Stimulated activated CD4-positive, alpha-beta T cell treated with anti-CD3 and anti-CD28 coated beads, Interleukin-4, amount 100 ng/mL, for 24 hours (primary cell): Measurements from ENCODE around the gene FOXN1.

ENCODE experiments used
- DNase-seq: peaks from one replicate; pipeline ENCODE4 v3.0.0-alpha.2; 2020

The FOXN1 gene

GRCh38 chr17:28527859-28528258 is 21.7 kb downstream of the FOXN1 start:
- DNase-seq: no peak

GRCh38 chr17:28528327-28529012 is 22.3 kb downstream of the FOXN1 start:
- DNase-seq: no peak

GRCh38 chr17:28529013-28529400 is 22.9 kb downstream of the FOXN1 start:
- no peak for DNase-seq

DNA sequence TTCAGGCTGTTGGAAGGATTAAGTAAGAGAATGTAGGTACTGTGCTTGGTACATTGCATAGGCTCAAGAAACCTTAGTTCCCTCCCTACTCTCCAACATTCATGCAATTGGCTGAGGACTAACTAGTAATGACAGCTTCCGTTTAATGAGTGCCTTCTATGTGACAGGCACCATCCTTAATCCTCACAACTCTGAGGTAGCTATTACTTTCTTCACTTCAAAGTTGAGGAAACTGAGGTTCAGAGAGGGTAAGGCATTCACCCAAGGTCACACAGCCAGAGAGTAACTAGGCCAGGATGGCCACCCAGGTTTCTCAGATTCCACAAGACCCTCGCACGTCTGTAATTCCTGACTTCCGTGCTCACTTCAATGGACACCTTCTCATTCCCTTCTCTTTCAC is 24.1 kb downstream of the FOXN1 start:
- DNase-seq: no peak

DNA sequence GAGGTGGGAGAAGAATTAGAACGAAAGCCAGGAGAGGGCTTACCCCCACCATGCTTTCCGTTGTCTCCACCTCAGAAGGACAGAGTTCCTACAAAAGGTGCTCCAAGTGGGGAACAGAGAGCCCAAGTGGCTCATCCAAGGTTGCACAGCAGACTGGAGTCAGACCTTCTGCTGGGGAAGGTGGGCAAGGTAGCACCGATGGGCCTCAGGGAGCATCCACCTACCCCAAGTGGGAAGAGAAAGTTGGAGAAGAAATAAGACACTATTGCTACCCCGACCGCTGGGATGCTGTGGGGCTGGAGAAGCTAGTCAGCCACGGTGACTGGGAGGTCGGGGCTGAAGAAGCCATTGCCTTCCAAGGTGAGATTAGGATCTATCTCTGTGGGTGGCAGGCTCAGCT is 24.8 kb downstream of the FOXN1 start:
- DNase-seq: no peak

- no peak for DNase-seq
Measured at GRCh38 chr17:28532050-28532960, 26.2 kb downstream of the FOXN1 start.

- no peak for DNase-seq
Measured at GRCh38 chr17:28533091-28533807, 27.1 kb downstream of the FOXN1 start.

- DNase-seq: no peak
Measured at GRCh38 chr17:28534740-28535375, 28.7 kb downstream of the FOXN1 start.

GRCh38 chr17:28536532-28537218 is 30.5 kb downstream of the FOXN1 start:
- no peak for DNase-seq

- DNase-seq: no peak
Measured at GRCh38 chr17:28537219-28537610, 31.1 kb downstream of the FOXN1 start.

GRCh38 chr17:28538296-28538895 is 32.2 kb downstream of the FOXN1 start:
- DNase-seq: no peak

GRCh38 chr17:28540231-28540630 is 34.1 kb downstream of the FOXN1 start:
- no peak for DNase-seq

- no peak for DNase-seq
Measured at GRCh38 chr17:28541439-28541838, 35.3 kb downstream of the FOXN1 start.

DNA sequence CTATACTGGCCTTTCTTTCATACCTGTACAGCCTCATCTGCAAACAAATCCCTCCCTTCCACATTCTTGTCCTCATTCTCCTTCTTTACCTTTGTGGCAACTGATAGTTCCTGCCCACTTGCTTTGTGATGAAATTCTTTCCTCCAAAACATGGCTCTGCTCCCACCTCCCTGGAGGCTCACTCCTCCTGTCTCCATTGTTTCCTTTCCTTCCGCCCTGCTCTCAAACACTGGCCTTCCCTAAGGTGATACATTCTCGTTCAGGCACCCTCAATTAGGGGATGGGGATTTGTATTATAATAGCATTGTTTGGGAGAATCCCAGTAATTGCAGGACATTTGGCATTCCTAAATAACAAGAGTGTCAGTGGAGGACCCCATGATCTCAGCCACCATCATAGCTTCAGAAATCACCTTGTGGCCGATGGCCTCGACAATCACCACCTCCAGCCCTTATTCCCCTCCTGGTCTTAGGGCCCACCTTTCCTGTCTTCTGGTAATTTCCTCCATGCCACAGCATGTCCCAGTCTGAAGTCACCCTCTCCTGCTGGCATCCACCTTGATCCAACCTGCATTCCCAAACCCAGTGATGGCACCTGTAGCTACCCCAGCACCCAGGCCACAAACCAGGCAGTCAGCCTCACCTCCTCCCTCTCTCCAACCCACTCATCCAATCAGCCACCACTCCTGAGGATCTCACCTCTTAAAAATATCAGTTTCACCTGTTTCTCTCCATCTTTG is 38.4 kb downstream of the FOXN1 start:
- DNase-seq: no peak

DNA sequence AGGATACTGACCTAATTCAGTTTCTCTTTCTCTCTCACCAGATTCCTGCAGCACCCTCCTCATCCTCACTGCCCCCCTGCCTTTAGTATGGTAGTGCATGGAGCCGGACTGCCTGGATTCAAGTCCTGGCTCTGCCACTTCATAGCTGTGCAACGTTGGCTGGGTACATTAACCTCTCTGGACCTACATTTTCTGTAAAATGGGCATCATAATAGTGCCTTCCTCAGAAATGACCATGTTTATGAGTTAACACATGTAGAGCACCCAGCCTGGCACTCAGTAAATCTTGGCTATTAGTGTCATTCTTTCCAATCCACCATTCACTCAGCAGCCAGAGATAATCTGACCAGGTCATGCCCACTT is 39.0 kb downstream of the FOXN1 start:
- DNase-seq: no peak

DNA sequence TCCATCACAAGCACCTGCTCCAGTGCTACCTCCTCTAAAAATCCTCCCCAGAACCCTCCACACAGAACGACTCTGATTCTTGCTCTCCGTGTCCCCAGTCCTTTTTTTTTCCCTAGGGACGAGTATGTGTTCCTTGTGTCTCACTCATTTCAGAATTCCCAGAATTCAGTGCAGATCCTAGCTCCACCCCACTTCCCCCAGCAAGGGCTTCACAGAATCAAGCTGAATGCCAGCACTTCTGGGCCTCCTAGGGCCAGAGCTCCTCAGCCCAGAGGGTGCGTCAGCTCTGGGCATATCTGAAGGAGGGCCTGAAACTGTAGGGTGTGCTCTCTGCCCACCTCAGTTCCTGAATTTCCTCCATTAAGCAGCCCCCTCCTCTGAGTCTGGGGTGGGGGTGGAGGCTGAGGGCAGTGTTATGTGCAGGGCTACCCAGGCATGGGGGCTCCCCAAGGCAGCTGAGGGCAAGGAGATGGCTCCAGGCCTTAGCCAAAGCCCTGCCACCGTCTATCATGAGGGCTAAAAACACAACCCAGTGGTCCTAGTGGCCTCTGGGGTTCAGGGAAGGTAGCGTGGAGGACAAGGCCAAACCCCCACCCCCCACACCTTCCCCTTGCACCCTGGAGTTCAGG is 39.8 kb downstream of the FOXN1 start:
- DNase-seq: no peak

- DNase-seq: no peak
Measured at GRCh38 chr17:28547096-28547622, 41.0 kb downstream of the FOXN1 start.

- DNase-seq: peak; percentile 72
Measured at GRCh38 chr17:28547623-28548416, 41.7 kb downstream of the FOXN1 start.

DNA sequence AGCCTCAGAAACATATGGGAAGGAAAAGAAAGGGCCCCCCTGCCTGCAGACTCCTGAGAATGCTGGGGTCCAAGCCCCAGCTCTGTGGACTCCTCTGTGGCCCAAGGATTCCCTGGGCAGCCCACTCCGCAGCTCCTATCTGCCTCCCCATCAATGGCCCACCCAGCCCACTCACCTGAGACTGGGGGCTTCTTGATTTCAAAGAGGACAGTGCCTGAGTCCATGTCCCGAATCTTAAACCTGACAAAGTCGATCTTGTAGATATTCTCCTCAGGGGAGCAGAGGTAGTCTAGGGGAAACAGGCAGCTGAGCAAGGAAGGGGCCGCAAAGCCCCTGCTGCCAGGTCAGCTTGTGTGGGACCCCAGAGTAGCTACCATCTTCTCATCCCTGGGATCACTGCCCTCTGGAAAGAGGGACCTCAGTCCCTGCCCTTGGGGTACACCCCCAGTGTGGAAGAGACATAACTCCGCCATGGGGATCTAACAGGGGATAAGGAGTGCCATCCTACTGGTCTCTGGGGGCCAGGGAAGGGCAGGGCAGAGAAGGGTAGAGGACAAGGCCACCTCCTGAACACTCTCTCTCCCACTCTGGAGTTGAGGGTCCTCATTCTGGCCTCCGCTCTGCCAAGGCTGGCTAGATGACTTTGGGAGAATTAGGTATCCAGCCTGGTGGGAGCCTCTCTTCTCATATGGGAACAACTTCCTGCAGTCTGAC is 42.4 kb downstream of the FOXN1 start:
- no peak for DNase-seq
